Smooth muscle cell (in vitro differentiated cells): ENCODE measurements around the gene CLCN7. TPM values are rescaled to one million over a fixed set of nuclear protein-coding genes. Genes with fewer than 3 reads are reported as not detected.

ENCODE experiments used
- DNase-seq: peaks from one replicate; lab custom pipeline; 2025; ENCODE audit not compliant: unreplicated experiment; lab: John Stamatoyannopoulos, UW
- H2AFZ ChIP-seq: fragments of 200-600 bp; sonication (generic); 2 replicates; pipeline ENCODE4 v1.6.0; 2016; ENCODE audit warnings: antibody characterized with exemption, low read depth, mild to moderate bottlenecking
- H3F3A ChIP-seq: fragments of 200-600 bp; sonication (generic); 2 replicates; pipeline ENCODE4 v1.6.0; 2017; ENCODE audit warnings: antibody characterized with exemption, low read depth
- H3K27ac ChIP-seq: fragments of 200-600 bp; sonication (generic); 2 replicates; pipeline ENCODE4 v1.5.1; 2016; ENCODE audit warnings: low read depth, mild to moderate bottlenecking
- H3K27me3 ChIP-seq: fragments of 200-600 bp; sonication (generic); 2 replicates; pipeline ENCODE4 v1.6.1; 2016; ENCODE audit warnings: low read depth, mild to moderate bottlenecking
- H3K36me3 ChIP-seq: fragments of 200-600 bp; sonication (generic); 2 replicates; pipeline ENCODE4 v1.5.1; 2016; ENCODE audit warnings: low read depth
- H3K4me1 ChIP-seq: fragments of 200-600 bp; sonication (generic); 2 replicates; pipeline ENCODE4 v1.5.1; 2016; ENCODE audit warnings: low read depth
- H3K4me2 ChIP-seq: fragments of 200-600 bp; sonication (generic); 2 replicates; pipeline ENCODE4 v1.6.0; 2016; ENCODE audit warnings: mild to moderate bottlenecking
- H3K4me3 ChIP-seq: fragments of 200-600 bp; sonication (generic); 2 replicates; pipeline ENCODE4 v1.5.1; 2016; ENCODE audit warnings: mild to moderate bottlenecking
- H3K79me2 ChIP-seq: fragments of 200-600 bp; sonication (generic); 2 replicates; pipeline ENCODE4 v1.6.0; 2016; ENCODE audit warnings: low read depth, mild to moderate bottlenecking
- H3K9ac ChIP-seq: fragments of 200-600 bp; sonication (generic); 2 replicates; pipeline ENCODE4 v1.6.0; 2016; ENCODE audit warnings: low read depth
- H3K9me3 ChIP-seq: fragments of 200-600 bp; sonication (generic); replicated peaks from 2 replicates; pipeline ENCODE4 v1.5.1; 2016; ENCODE audit warnings: low read depth
- H4K20me1 ChIP-seq: fragments of 200-600 bp; sonication (generic); 2 replicates; pipeline ENCODE4 v1.6.0; 2016; ENCODE audit warnings: low read depth
- CTCF ChIP-seq: fragments of 200-600 bp; sonication (generic); IDR thresholded peaks from 2 replicates; pipeline ENCODE4 v1.5.1; 2017; ENCODE audit warnings: borderline replicate concordance, mild to moderate bottlenecking, antibody characterized with exemption; ENCODE audit not compliant: insufficient read depth, poor library complexity, severe bottlenecking
- WGBS: methylation state at CpG from one replicate; pipeline ENCODE4 v1.1.7; 2016; ENCODE audit warnings: low lambda C conversion rate; 5-methylcytosine and 5-hydroxymethylcytosine counted together
- polyA plus RNA-seq: library from polyadenylated mRNA; unstranded; fragments of >200 nt; fragmentation: Nextera tagmentation; extraction: Ambion mirVana; gene quantifications from 2 replicates; pipeline ENCODE4 v1.2.1, GENCODE V29; 2016
- total RNA-seq: library from RNA; depleted of rRNA; stranded (reverse); fragments of >200 nt; gene quantifications from 2 replicates; pipeline ENCODE4 v1.2.3, GENCODE V29; 2014

CLCN7 gene
- total and polyA plus RNA-seq, 2 experiments from 2014 or later: 15.6 to 45.2 TPM

GRCh38 chr16:1487395-1488053 is 12.7 kb upstream of the CLCN7 start:
- Histone ChIP-seq H3K79me2 (no peaks in the 10 kb centered on the region), H3K9ac (no peak overlapping the region), H3K9me3 (no peaks in the 10 kb centered on the region), H3F3A (no peaks in the 10 kb centered on the region), H3K4me2 (no peak overlapping the region), H3K4me3 (no peak overlapping the region), H3K27ac (no peak overlapping the region), H2AFZ (no peak overlapping the region), H4K20me1 (no peaks in the 10 kb centered on the region), H3K27me3 (no peaks in the 10 kb centered on the region), H3K36me3 (no peaks in the 10 kb centered on the region), H3K4me1 (no peaks in the 10 kb centered on the region)
- DNase-seq: no peak
- no peak for TF ChIP-seq CTCF
- 91% methylated on average over 38 of the region's 39 CpGs for WGBS

DNA sequence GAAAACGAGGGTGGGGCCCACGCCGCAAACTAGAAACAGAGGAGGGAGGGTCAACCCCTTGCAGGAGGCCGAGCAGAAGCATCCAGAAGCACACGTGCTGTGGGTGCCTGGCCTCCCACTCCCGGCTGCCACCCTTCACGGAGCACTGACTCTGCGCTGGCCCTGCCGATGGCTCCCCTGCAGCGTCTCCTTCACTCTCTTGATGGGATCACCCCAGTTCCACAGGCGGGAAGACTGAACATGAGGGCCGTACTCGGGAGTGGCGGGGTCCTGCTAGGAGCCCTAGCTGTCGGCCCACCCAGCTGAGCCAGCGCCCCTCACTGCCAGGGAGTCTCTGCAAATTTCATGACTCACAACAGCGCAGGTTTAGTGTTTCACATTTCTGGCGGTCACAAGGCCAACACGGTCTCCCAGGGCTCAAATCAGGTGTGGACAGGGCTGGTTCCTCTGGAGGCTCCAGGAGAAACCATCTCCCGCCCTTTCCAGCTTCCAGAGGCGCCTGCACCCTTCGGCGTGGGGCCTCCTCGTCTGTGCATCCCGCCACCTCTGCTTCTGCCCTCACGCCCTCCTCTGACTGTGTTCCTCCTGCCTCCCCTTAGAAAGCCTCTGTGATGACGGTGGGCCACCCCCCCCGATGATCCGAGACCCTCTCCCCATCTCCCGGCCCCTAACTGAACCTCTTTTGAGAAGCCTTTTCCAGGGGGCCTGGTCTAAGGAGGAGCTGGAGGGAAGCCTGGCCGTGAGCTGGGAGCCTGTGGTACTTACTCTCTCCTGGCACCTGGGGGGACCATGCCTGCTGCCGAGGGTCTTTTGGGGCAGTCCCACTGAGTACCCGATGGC is 11.9 kb upstream of the CLCN7 start:
- DNase-seq: no peak

DNA sequence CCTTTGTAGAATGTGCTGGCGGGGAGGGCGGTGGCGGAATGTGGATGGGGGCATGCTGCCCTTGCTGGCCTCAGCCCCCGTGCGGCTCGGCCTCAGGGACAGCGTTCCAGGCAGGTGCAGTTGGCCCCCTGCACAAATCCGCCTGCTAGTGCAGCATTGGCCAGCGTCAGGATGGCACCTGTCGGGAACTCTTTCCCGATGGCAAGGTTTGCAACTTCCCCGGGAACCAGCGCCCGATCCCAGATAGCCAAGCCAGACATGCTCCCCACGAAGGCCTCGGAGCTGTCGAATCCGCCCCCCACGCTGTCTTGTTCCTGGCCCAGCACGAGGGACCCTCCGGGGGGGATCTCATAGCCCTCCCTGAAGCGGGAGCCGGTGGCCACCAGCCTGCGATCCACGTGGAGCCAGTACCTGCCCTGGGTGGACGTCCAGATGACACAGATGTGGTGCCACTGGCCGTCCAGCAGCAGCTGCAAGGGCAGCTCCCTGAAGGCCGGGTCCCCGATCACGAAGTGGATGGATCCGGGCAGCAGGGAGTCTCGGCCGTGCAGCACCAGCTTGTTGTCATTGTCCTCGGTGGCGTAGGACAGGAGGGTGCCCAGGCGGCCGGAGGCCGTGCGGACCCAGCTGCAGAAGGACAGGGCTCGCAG is 11.1 kb upstream of the CLCN7 start:
- no peak overlapping the region for H3K4me2 ChIP-seq
- no peak overlapping the region for H2AFZ ChIP-seq
- H3K9me3 ChIP-seq: no peaks in the 10 kb centered on the region
- no peaks in the 10 kb centered on the region for H3K27me3 ChIP-seq
- no peak overlapping the region for H3K9ac ChIP-seq
- H3K79me2 ChIP-seq: no peaks in the 10 kb centered on the region
- TF ChIP-seq CTCF: no peak
- H4K20me1 ChIP-seq: no peaks in the 10 kb centered on the region
- H3K4me3 ChIP-seq: no peak overlapping the region
- H3K4me1 ChIP-seq: no peaks in the 10 kb centered on the region
- DNase-seq: no peak
- no peak overlapping the region for H3K27ac ChIP-seq
- H3K36me3 ChIP-seq: no peaks in the 10 kb centered on the region
- 90% methylated on average over 38 of the region's 40 CpGs for WGBS
- no peaks in the 10 kb centered on the region for H3F3A ChIP-seq

More for the DNA sequence above, 11.9 kb upstream of the CLCN7 start:
- no peaks in the 10 kb centered on the region for H4K20me1 ChIP-seq
- no peaks in the 10 kb centered on the region for H3K36me3 ChIP-seq
- no peaks in the 10 kb centered on the region for H3K27me3 ChIP-seq
- H3K9me3 ChIP-seq: no peaks in the 10 kb centered on the region
- H3K79me2 ChIP-seq: no peaks in the 10 kb centered on the region
- H3F3A ChIP-seq: no peaks in the 10 kb centered on the region
- TF ChIP-seq CTCF: no peak
- no peak overlapping the region for H3K9ac ChIP-seq
- H3K4me3 ChIP-seq: no peak overlapping the region
- no peak overlapping the region for H3K4me2 ChIP-seq
- 91% methylated on average over 33 of the region's 33 CpGs for WGBS
- H3K4me1 ChIP-seq: no peaks in the 10 kb centered on the region
- no peak overlapping the region for H3K27ac ChIP-seq
- no peak overlapping the region for H2AFZ ChIP-seq
